Measurements from ENCODE around the gene MSH4.
"Not testable (repeated sequence)": the region's sequence is repeated elsewhere in the genome, so short reads cannot be mapped to it uniquely, and the experiment has no call there.

The MSH4 gene

DNA sequence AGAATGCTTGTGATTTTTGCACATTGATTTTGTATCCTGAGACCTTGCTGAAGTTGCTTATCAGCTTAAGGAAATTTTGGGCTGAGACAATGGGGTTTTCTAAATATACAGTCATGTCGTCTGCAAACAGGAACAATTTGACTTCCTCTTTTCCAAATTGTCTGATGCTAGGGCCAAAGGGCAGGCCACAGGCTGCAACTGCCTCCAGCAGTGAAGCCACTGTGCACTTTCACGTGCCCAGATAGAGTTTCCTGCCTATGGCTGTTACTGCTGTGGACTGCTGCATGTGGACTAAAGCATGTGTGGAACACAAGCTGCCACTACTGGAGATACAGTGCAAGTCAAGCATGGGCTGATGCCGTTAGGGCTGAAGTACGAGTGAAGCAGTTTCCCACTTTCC is 146.4 kb downstream of the MSH4 start:
- H3K4me1 Mint-ChIP-seq (ENCODE audit: low read depth); H3K36me3 Mint-ChIP-seq; H3K27me3 Mint-ChIP-seq; H3K4me3 Mint-ChIP-seq; H3K27ac Mint-ChIP-seq: not testable (repeated sequence)
- peaks cover 10% of the 10 kb centered on the region for H3K9me3 Mint-ChIP-seq (ENCODE audit: low read depth)

DNA sequence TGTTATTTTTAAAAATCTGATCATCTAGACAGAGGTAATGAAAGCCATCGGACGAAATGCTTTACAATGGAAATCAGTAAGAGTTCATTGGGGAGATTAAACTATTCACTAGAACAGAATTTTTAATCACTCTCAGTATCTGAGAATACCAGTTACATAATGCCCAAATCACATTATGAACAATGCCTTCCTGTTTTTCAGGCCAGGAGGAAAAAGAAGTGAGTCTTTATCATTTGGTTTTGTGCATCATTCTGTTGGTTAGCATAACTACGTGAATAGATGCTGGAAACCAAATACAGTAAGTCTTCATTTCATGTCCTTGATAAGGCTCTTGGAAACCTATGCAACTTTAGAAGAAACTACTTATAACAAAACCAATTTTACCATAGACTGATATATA is 153.5 kb downstream of the MSH4 start:
- H3K4me1 Mint-ChIP-seq (ENCODE audit: low read depth) = no peaks in the 10 kb centered on the region
- peaks cover 5% of the 10 kb centered on the region for H3K9me3 Mint-ChIP-seq (ENCODE audit: low read depth)
- peaks cover 3% of the 10 kb centered on the region for H3K36me3 Mint-ChIP-seq
- no peak overlapping the region for H3K27ac Mint-ChIP-seq
- H3K4me3 Mint-ChIP-seq = no peak overlapping the region
- H3K27me3 Mint-ChIP-seq = no peaks in the 10 kb centered on the region

GRCh38 chr1:75952016-75952415 is 155.3 kb downstream of the MSH4 start:
- Mint-ChIP-seq H3K4me1 (ENCODE audit: low read depth) (no peaks in the 10 kb centered on the region), H3K27ac (no peak overlapping the region), H3K36me3 (no peaks in the 10 kb centered on the region), H3K9me3 (ENCODE audit: low read depth) (no peaks in the 10 kb centered on the region), H3K27me3 (no peaks in the 10 kb centered on the region), H3K4me3 (no peak overlapping the region)

DNA sequence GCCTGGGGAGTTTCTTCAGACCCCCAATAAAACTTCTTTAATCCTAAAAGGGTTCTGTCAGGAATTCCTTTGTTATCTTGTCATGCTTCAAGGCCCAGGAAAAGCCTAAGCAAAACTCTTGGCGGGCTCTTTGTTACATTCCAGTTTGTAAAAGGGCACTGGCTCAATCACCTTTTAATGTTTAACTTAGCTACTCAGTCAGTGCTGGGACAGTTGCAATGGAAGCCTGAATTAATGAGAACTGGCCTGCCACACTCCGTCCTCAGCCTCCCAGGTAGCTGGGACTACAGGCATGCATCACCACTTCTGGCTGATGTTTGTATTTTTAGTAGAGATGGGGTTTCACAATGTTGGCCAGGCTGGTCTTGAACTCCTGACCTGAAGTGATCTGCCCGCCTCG is 156.8 kb downstream of the MSH4 start:
- H3K27ac Mint-ChIP-seq = no peak overlapping the region
- no peaks in the 10 kb centered on the region for H3K9me3 Mint-ChIP-seq (ENCODE audit: low read depth)
- no peaks in the 10 kb centered on the region for H3K36me3 Mint-ChIP-seq
- no peak overlapping the region for H3K4me3 Mint-ChIP-seq
- H3K4me1 Mint-ChIP-seq (ENCODE audit: low read depth) = no peaks in the 10 kb centered on the region
- H3K27me3 Mint-ChIP-seq = no peaks in the 10 kb centered on the region

- Mint-ChIP-seq H3K4me1 (ENCODE audit: low read depth) (no peaks in the 10 kb centered on the region), H3K27me3 (no peaks in the 10 kb centered on the region), H3K27ac (no peak overlapping the region), H3K9me3 (ENCODE audit: low read depth) (no peaks in the 10 kb centered on the region), H3K4me3 (no peak overlapping the region), H3K36me3 (no peaks in the 10 kb centered on the region)
Measured at GRCh38 chr1:75954586-75954985, 157.9 kb downstream of the MSH4 start.
